ENCODE results near the gene COL25A1.

The COL25A1 gene

DNA sequence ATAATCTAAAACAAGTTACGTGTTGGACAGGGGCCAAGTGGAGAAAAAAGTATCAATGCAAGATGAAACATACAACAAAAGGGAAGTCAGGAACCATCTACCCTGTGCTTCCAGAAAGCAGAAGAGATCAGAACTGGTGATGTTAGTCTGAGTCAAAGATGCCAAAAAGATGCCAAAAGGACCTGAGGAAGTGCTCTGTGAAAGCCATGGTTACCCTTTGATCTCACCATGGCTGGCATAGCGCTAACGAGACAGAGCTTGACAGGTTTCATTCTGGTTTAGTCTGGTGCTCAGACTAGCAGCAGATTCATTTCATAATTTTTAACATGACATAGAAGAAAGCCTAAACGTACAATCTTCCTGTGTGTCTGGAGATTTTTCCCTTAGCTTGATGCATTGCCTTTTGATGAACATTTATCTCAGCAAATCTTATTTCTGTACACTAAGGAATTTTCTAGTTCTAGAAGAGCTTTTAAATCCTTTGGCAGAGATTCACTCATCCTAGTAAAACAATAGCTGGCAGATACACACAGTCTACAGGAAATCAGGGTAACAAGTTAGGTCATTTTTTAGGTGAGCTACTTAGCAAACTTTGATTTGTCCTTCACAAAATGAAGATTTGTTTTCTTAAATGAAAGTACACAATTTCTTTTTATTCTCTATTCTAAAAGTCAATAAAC, 87.7 kb downstream of the COL25A1 start:
- peak; percentile 10 for DNase-seq (ENCODE audit: low read depth)

DNA sequence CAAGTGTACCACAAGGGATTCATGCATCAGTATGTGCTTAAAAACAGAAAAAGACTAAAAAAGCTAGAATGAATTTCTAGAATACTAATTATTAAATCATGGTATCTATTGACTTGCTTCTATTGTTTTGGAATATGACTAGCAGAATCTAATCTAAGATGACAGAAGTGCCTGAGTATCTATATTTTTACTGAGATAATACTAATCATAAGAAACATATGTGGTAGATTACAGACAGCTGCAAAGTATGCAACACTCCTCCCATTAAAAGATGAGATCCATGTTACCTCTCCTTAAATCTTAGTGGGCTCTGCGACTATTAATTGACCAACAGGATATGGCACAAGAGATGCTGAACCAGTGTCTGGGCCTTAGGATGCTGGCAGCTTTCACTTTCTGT, 89.4 kb downstream of the COL25A1 start:
- DNase-seq (ENCODE audit: low read depth): no peak

DNA sequence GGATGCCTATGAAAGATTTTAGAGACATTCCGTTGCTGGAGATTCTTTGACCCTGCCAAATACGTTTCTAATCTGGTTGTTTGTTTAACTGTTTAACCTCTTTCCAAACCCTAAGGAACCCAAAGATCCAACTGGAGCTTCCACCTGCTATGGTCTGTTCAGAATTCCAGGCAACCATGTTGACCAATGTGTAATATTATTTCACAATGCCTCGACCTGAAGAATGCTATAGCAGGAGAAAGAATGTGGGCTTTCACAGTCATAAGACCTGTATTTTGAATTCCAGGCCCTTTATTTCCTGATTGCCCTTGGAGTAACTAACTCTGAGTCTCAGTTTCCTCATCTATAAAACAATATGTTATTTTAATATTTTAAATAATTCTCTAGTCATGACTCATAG, 90.8 kb downstream of the COL25A1 start:
- peak; percentile 69 for DNase-seq (ENCODE audit: low read depth)

DNA sequence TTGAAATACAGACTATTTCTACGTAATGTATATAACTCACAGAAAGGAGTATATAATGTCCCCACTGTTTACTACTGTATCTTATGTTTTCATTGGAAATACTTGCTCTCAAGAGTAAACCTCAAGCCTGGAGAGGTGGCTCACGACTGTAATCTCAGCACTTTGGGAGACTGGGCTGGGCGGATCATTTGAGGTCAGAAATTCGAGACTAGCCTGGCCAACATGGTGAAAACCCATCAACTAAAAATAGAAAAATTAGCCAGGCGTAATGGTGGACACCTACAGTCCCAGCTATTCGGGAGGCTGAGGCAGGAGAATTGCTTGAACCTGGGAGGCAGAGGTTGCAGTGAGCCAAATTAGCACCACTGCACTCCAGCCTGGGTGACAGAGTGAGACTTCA, 92.8 kb downstream of the COL25A1 start:
- DNase-seq (ENCODE audit: low read depth): no peak

DNA sequence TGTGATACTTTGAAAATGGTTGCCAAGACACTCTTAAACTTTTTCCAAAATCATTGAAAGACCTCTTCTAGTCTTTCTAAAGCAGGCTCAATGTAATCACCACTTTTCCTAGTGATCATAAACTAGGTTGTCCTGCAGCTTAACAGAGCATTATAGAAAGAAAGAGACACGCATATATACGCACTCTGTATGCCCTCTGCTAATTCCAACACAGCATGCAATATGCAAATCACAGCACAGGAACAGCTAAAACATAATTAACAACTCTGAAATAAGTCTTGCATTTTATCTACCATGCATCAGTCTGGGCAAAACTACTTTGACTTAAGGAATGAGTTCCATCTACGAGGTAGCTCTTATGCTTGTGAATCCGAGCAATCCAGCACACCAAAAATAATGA, 94.6 kb downstream of the COL25A1 start:
- no peak for DNase-seq (ENCODE audit: low read depth)

DNA sequence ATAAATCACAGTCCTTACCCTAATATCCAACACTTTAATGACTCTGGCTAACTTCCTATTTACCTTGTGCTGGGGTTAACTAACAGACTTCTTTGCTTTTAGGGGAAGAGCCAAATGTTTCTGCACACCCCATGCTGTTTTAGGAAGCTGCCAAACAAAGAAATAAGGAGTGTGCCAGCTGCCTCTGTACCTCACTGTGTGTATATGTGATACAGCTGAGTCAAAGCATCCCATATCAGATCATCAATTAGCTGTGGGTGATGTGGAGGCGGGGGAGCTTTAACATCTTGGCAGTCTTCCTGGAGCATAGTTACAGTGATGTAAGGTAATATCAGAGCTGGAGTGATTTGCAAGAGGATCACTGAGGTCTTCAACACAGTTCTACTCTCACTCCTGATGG, 95.4 kb downstream of the COL25A1 start:
- DNase-seq (ENCODE audit: low read depth): peak; percentile 84

DNA sequence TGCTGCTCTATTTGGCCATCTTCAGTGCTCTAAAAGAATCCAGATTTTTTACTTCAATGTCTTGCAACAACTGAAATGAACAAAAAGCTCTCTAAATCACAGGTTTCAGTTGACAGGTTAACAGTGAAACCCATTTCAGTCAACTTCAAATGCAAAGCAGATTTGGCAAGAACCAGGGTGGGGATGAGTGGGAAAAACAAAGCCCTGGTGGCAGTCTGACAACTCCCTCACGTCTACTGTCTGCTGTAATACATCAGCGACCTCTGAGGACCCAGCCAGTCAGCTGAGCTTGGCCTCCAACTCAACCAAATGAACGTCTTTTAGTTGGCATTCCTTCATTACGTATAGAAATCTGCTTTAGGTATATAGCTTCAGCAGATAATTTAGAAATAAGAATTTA, 95.8 kb downstream of the COL25A1 start:
- no peak for DNase-seq (ENCODE audit: low read depth)

DNA sequence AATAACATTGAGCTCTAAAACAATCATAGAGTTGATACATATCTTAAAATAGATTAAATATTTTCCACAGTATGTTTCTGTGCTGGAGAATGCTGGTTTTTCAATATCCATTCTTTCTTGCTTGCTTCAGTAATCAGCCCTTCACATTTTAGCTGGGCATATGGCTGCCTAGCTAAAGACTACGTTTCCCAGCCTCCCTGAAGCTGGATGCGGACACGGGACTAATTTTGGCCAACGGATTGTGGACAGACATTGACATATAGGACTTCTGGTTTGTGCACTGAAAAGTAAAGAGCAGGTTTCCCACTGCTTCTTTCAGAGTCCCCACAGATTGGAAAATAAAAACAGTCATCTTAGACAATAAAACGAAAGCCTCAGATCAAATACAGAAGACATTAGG, 97.3 kb downstream of the COL25A1 start:
- DNase-seq (ENCODE audit: low read depth): no peak

DNA sequence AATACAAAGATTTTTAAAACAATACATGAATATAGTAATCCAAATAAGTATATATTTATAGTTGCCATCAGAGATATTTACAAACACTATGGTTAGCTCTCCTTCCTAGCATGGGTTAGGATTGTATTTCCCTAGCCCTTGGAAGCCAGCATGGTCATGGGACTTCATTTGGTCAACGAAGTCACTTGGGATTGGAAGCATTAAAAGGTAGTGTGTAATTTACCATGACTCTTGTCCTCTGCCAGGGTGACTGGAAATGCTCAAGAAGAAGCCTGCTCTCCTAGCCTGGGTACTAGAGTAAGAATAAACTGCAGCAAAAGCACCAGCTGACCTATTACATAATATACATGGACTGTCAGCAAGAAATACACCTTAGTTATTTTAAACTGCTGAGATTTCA, 102.9 kb downstream of the COL25A1 start:
- no peak for DNase-seq (ENCODE audit: low read depth)

DNA sequence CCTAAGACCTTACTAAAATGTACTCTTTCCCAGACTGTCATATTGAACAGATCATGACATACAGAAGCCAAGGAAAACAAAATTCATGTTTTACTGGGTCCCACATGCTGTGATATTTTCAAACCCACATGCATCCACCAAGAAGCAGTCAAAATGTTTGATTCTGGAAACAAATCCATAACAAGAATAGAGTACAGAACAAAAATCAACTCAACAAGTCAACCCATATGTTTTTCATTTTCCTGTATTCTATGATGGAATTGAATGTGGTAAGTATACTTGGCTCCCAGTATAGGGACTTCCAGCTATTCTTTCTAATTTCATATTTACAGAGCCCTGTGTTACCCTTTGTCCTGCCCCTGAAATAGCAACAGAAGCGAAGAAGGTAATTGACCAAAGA, 106.8 kb downstream of the COL25A1 start:
- no peak for DNase-seq (ENCODE audit: low read depth)

DNA sequence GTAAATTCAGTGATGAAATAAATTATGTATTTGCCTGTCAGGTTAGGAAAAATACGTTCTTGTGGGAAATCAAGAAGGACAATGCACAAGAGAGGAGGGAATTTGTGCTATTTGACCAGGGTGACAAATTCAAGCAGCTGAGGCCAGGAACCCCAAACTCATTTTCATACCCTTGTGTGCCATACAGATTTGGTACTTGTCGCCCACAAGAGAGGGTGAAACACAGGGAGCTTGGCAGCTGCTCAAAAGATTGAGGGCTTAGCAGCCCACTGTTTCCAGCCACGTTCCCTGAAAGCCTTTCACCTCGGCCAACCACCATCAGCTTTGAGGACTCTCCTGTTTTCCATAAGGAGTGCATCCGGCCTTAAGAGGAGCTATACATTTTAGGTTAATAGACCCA, 111.2 kb downstream of the COL25A1 start:
- DNase-seq (ENCODE audit: low read depth): no peak

DNA sequence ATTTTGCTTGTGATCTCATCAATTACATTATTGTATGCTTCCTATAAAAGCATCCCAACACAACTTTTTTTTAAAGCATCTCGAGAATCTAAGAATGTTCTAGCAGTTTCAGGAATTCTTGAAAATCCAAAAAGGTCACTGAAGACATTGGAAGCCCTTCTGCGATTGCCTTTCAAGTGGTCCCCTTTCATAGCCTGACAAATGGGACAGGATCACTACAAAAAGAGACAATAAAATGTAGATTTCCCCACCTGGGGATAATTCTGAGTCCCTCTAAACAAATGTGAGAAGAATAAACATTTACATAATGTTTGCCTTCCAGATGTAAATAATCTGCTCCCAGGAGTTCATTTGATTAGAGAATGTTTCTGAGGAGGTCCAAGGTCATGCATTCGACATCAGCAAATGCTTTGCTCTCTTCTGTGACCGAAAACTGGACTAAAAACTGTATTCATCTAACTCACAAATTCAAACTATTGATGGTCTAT, 116.0 kb downstream of the COL25A1 start:
- no peak for DNase-seq (ENCODE audit: low read depth)

DNA sequence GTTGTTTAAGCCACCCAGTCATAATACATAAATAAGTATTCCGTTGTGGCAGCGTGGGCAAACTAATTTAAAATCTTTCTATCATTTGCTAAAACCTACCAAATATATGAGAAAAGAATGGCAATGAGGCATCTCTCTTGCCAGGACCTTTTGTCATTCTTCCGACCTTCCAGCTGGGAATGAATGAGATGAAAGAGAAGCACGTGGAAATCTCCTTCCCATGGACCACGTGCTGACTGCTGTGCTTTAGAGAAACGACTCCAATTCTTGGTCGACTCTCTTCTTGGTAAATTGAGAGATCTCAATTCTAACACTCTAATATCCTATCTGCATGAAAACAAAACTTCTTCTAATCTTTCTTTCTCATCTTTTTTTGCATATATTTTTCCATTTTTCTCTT, 116.5 kb downstream of the COL25A1 start:
- no peak for DNase-seq (ENCODE audit: low read depth)

DNA sequence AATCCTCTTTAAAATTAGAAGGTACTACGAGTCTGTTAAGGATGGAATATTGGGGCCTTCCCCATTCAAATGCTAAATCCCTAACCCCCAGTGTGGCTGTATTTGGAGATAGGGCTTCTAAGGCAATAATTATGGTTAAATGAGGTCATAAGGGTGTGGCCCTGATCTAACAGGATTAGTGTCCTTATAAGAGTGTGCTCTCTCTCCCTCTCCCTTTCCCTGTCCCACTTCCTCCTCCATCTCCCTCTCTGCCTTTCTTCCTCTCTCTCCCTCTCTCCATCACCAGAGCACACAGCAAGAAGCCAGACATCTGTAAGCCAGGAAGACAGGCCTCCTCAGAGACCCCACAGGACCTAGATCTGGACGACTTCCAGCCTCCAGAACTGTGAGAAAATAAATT, 116.9 kb downstream of the COL25A1 start:
- DNase-seq (ENCODE audit: low read depth): no peak

DNA sequence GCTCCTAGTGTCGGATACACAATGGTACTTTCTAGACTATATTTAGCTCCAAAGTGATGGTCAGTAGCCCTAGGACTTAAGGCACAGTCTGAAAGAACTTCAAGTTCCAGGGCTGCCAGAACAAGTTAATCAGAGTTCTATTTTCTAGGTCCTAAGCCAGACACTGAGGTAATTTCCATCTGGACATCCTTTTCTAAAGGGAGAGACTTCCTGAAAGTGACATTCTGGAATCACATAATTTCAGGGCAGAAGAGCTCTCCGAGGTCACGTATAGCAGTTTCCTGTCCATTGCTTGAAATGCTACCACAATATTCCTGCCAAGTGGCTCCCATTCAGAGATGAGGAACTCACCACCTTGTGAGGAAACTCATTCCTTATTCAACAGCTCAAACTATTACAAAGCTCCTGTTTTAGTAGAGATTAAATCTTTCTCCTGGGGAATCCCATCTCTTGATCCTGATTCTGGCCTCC, 117.9 kb downstream of the COL25A1 start:
- DNase-seq (ENCODE audit: low read depth): peak; percentile 7

DNA sequence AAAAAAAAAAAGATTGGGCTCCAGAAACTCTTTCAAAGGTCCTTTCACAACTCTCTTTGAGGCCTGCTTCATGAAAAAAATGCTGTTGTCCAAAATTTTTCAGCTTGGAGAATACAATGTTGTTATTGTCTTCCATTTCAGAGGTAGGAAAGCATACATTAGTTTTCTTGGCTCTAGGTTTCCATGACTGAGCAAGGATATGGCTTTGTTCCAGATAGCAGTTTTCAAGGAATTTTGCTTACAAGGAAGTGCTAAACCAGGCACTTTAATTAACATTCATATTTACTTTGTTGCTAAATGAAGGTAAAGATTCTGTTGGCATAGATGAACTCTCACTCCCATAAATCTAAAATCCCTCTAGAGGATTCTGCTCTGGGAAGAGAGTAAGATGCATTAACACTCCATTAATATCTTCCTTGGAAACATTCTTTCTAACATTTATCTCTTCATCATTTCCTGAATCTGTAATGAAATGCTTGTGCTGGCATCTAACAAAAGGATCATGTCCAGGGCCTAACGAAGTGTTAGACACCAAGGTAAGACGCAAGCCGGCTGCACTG, 118.4 kb downstream of the COL25A1 start:
- no peak for DNase-seq (ENCODE audit: low read depth)

DNA sequence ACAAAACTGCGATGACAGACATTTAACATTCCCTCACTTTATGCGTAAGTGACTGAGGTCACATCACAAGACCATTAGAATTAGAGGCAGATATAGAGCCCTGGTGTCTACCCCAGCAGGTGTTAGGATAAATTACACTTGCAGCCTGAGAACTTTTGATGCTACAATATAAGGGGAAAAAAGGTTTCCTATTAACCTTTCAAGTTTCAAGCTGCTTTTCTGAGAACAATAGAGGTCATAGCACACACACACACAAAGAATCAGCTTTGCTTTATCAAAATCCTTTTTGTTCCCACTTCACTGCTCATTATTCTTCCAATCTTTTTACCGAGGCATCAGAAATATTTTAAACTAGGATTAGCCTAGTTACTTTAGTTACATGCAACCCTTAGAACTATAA, 119.8 kb downstream of the COL25A1 start:
- DNase-seq (ENCODE audit: low read depth): no peak

DNA sequence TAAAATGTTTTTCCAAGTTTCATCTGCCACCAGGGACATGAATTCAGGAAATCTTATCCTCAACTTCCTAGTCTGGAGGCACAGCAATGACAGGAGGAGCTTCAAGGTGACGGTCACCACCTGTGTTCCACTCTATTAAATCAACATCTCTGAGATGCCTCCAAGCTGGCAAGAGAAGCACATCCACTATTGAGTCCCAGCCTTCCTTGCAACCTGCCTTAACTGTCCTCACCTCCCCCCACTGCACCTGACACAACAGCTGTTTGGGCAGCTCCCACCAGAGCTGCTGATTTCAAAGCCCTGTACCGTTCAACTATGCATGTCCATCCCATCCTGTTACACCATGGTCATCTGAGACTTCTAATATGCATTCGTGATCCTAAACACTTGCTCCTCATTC, 123.4 kb downstream of the COL25A1 start:
- DNase-seq (ENCODE audit: low read depth): no peak

DNA sequence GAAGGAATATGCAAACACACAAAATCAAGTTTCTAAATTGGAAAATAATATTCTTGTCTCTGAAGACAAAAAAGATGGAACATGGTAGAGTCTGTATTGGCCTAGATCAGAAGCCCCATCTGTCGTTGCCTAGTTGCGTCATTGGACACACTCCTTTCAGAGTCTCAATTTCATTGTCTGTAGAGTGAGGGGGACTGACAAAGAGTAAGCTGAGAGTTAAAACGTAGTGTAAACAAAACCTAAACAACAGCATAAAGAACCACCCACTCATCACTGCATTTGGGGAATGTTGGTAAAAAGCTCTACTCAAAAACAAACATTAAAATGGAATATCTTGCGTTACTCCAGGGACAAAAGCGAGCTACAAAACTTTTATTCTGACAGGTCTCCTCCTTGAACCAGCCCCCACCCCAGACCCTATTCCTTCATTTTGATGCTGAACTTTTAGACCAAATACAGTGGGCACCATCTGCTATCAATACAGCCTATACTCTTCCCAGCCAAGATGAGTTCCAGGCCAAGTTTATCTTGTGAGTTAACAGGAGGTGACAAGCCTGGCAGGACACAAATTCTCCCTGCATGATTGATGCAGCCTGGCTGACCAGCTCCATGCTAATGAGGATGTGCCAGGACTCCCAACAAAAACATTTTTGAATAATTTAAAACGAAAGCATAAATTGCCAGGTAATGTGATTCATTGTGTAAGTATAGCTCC, 125.2 kb downstream of the COL25A1 start:
- no peak for DNase-seq (ENCODE audit: low read depth)

DNA sequence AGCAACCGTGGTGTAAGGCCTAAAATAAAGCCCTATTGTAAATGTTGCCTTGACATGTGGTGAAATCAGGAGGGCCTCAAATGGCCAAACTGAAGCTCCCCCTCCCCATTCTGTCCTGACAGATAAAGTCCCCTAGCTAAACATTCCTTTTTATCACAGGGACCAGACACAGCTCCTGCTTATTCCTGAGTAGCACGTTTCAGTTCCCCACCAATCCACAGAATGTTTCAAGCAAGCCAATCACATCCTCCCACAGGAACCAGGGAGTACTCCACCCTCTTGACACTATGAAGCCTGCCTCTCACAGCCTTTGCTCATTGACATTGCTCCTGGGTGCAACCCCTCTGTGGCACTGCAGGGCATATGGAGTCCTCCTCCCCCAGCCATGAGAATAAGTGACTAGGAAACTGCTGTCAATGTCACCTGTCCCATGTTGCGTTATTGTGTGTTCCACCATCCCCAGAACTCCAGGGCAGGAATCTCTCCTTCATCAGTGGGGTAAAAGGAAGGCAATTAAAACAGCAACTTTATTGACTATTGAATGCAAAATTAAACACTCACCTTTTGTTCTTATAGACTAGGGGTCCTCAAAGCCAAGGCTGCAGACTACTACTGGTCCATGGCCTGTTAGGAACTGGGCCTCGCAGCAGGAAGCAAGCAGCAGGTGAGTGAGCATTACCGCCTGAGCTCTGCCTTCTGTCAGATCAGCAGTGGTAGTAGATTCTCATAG, 128.1 kb downstream of the COL25A1 start:
- DNase-seq (ENCODE audit: low read depth): no peak

DNA sequence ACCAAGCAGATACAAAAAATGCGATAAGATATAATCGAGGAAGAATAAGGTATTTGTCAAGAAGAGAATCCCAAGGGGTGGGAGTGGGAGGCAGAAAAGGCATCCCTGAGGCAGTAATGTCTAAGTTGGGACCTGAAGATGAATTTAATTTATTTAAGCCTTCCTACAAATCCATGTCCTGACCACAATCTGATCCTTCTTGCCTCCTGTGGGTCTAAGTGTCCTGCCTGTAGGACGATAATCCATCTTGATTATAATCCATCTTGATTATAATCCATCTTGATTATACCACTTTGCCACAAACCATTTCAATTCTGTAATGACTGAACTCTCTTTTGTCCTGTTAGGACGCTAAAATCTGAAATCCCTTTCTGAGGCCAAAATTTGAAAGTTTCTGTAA, 130.2 kb downstream of the COL25A1 start:
- no peak for DNase-seq (ENCODE audit: low read depth)

DNA sequence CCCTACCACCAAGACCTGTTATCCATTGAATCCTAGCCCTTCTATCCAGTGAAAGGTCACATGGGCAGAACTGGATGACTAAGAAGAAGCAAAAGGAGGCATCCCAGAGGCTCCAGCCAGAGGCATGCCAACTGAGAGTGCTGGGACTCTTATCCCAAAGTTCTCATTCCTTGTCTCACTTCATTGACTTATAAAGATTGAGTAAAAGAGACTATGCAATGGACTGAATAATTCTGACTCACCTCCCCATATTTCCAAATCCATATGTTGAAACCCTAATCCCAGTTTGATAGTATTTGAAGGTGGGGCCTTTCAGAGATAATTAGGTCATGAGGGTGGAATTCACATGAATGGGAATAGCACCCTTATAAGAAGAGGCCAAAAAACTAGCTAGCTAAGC, 131.4 kb downstream of the COL25A1 start:
- DNase-seq (ENCODE audit: low read depth): peak; percentile 24

DNA sequence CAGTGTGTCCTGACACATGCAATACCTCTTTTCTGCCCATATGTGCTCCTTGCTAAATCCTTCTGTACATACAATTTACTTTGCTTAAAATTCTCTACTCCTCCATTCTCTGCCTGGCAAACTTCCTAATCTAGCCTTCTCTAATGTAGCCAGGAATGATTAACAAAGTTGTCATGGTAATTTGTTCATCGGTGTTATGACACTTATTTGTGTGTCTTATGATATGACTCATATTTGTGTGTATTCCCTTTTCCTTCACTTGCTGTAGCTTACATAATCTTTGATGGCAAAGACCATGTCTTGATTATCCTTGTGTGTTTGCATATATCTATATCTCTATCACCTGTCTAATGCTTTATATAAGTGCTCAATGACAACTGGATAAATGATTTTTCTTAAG, 133.3 kb downstream of the COL25A1 start:
- DNase-seq (ENCODE audit: low read depth): peak; percentile 16

Measured in iris pigment epithelial cell (primary cell).